ENCODE data around the gene TCERG1L. TPM values are rescaled to one million over a fixed set of nuclear protein-coding genes. Genes with fewer than 3 reads are reported as not detected.

TCERG1L gene
- total RNA-seq, 1 donor from 2014 or later, result not detected

DNA sequence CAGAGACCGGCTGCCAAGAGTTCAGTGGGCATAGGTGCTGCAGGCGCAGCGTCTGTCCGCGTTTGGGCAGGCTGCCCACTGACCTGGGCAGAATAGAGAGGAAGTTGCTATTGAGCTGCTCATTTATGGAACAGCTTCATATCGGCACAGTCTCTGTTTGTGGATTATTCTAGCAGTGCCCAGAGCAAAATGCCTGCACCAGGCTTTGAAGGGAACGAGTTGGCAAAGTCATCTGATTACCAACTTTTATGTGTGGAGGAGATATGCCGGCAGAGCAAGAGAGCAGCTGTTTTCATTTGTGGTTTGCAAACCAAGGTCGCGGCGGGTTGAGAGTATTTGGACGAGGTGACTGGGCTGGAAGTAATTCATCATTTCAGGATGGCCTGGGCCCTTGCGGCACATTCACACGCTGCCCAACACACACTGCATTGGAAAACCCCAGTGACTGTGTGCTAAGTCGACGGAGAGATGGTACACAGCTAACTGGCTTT lies 228.5 kb downstream of the TCERG1L start:
- Histone ChIP-seq H3K4me3 (no peak overlapping the region), H3K9me3 (no peaks in the 10 kb centered on the region), H3K27ac (no peak overlapping the region), H3K36me3 (no peaks in the 10 kb centered on the region), H3K4me1 (no peaks in the 10 kb centered on the region), H3K27me3 (ENCODE audit: low read depth) (peaks cover 2% of the 10 kb centered on the region)
- intact Hi-C loops (cut with DNase I), result no loop called here
- TF ChIP-seq CTCF (IDR thresholded peaks at IDR 0.05), result no peak
- ATAC-seq, result no peak
- DNase-seq, result no peak

- Histone ChIP-seq H3K27me3 (ENCODE audit: low read depth) (peaks cover 2% of the 10 kb centered on the region), H3K36me3 (no peaks in the 10 kb centered on the region), H3K4me1 (no peaks in the 10 kb centered on the region), H3K27ac (no peak overlapping the region), H3K9me3 (no peaks in the 10 kb centered on the region), H3K4me3 (no peak overlapping the region)
- ATAC-seq, result peak in 1 of 2 donors; percentile 12
- TF ChIP-seq CTCF (IDR thresholded peaks at IDR 0.05), result no peak
- intact Hi-C loops (cut with DNase I), result no loop called here
- no peak for DNase-seq
Observed at GRCh38 chr10:131082201-131082850, 229.2 kb downstream of the TCERG1L start.

- Histone ChIP-seq H3K4me1 (no peaks in the 10 kb centered on the region), H3K36me3 (no peaks in the 10 kb centered on the region), H3K27ac (no peak overlapping the region), H3K4me3 (no peak overlapping the region), H3K27me3 (ENCODE audit: low read depth) (peaks cover 2% of the 10 kb centered on the region), H3K9me3 (no peaks in the 10 kb centered on the region)
- no peak for ATAC-seq
- no peak for TF ChIP-seq CTCF (IDR thresholded peaks at IDR 0.05)
- intact Hi-C loops (cut with DNase I), result no loop called here
- no peak for DNase-seq
Observed at GRCh38 chr10:131081786-131082185, 229.7 kb downstream of the TCERG1L start.

GRCh38 chr10:131081376-131081775 lies 230.1 kb downstream of the TCERG1L start:
- peaks cover 2% of the 10 kb centered on the region for H3K27me3 ChIP-seq (ENCODE audit: low read depth)
- H3K4me1 ChIP-seq, result no peaks in the 10 kb centered on the region
- intact Hi-C loops (cut with DNase I), result no loop called here
- DNase-seq, result no peak
- ATAC-seq, result no peak
- no peaks in the 10 kb centered on the region for H3K9me3 ChIP-seq
- no peak for TF ChIP-seq CTCF (IDR thresholded peaks at IDR 0.05)
- no peaks in the 10 kb centered on the region for H3K36me3 ChIP-seq
- no peak overlapping the region for H3K27ac ChIP-seq
- no peak overlapping the region for H3K4me3 ChIP-seq

GRCh38 chr10:131080571-131080970 lies 230.9 kb downstream of the TCERG1L start:
- intact Hi-C loops (cut with DNase I), result no loop called here
- Histone ChIP-seq H3K27ac (no peak overlapping the region), H3K4me3 (no peak overlapping the region), H3K4me1 (no peaks in the 10 kb centered on the region), H3K27me3 (ENCODE audit: low read depth) (no peaks in the 10 kb centered on the region), H3K36me3 (no peaks in the 10 kb centered on the region), H3K9me3 (no peaks in the 10 kb centered on the region)
- no peak for DNase-seq
- TF ChIP-seq CTCF (IDR thresholded peaks at IDR 0.05), result no peak
- ATAC-seq, result no peak
